PFSK-1 (cell line): ENCODE measurements around the gene BAIAP3.

Source experiments
- FOXP2 ChIP-seq: optimal IDR thresholded peaks from 2 replicates; pipeline ENCODE3; 2011; ENCODE audit warnings: borderline replicate concordance, control low read depth, inconsistent platforms; ENCODE audit not compliant: insufficient read depth; ENCODE audit errors: extremely low read length, extremely low read depth
- POLR2AphosphoS5 ChIP-seq: IDR thresholded peaks from 2 replicates; pipeline ENCODE4 v1.6.1; 2012; ENCODE audit warnings: low read depth, mild to moderate bottlenecking, control low read depth, low read length, moderate library complexity
- SIN3A ChIP-seq: IDR thresholded peaks from 2 replicates; pipeline ENCODE4 v1.6.1; 2012; ENCODE audit warnings: mild to moderate bottlenecking, low read length, moderate library complexity, borderline replicate concordance; ENCODE audit not compliant: insufficient read depth
- TF ChIP-seq, protein P1 (sequence below), 2 experiments: IDR thresholded peaks; 2 replicates each; pipeline versions ENCODE4 v1.6.1 to v1.8.0; 2011 to 2012; ENCODE audit warnings: low read depth in 2 of 2, low read length in 2 of 2, control low read depth in 1 of 2, inconsistent platforms in 1 of 2, mild to moderate bottlenecking in 1 of 2, moderate library complexity in 1 of 2; ENCODE audit not compliant: insufficient read depth in 1 of 2

DNA sequence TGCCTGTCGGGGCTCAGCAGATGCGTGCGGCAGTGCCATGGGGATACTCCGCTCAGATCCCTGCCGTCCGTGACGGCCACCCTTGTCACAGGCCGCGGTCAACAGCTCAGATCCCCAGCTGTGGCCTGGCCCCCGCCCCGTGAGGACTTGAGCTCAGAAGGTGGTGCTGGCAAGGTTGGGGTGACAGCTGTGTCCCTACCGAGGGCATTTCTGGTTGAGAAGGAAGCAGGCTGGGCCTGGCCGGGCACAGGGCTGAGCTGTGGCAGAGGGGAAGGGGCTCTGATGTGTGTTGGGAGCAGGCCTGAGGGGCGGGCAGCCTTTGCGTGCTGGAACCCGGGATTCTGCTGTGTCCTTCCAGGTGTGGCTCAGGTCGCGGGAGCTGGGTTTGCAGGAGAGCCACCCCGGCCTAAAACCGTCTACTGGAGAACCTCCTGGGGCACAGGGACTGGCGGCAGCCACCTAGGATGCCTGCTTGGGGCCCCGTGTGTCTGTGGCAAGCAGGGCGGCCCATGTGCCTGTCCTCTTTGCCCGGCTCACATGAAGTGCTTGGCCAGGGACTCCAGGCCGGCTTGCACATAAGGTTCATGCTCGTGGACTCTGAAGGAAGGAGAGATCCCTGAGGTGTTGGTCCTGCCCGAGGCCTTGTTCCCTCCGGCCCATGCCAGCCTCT is 18.9 kb upstream of the BAIAP3 start:
- TF ChIP-seq POLR2AphosphoS5 (no peak), FOXP2 (no peak), SIN3A (no peak)
- TF ChIP-seq, protein P1, sequence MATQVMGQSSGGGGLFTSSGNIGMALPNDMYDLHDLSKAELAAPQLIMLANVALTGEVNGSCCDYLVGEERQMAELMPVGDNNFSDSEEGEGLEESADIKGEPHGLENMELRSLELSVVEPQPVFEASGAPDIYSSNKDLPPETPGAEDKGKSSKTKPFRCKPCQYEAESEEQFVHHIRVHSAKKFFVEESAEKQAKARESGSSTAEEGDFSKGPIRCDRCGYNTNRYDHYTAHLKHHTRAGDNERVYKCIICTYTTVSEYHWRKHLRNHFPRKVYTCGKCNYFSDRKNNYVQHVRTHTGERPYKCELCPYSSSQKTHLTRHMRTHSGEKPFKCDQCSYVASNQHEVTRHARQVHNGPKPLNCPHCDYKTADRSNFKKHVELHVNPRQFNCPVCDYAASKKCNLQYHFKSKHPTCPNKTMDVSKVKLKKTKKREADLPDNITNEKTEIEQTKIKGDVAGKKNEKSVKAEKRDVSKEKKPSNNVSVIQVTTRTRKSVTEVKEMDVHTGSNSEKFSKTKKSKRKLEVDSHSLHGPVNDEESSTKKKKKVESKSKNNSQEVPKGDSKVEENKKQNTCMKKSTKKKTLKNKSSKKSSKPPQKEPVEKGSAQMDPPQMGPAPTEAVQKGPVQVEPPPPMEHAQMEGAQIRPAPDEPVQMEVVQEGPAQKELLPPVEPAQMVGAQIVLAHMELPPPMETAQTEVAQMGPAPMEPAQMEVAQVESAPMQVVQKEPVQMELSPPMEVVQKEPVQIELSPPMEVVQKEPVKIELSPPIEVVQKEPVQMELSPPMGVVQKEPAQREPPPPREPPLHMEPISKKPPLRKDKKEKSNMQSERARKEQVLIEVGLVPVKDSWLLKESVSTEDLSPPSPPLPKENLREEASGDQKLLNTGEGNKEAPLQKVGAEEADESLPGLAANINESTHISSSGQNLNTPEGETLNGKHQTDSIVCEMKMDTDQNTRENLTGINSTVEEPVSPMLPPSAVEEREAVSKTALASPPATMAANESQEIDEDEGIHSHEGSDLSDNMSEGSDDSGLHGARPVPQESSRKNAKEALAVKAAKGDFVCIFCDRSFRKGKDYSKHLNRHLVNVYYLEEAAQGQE (IDR thresholded peaks at IDR 0.05; ENCODE audit: insufficient read depth in 1 of 2, low read depth in 2 of 2, low read length in 2 of 2), result no peak
